ENCODE measurements around the gene MRPS15.
"Not testable (repeated sequence)": the region's sequence is repeated elsewhere in the genome, so short reads cannot be mapped to it uniquely, and the experiment has no call there.

- not testable (repeated sequence) for TF ChIP-seq CTCF (IDR thresholded peaks at IDR 0.05); ZFX (IDR thresholded peaks at IDR 0.05; ENCODE audit: borderline replicate concordance)
Measured at GRCh38 chr1:36511220-36511619, 47.0 kb upstream of the MRPS15 start.

All from 22Rv1 (cell line).